Measurements from ENCODE around the gene SERPINF2.
A peak's percentile ranks its signal among the peaks of the same experiment; 100 is the strongest.
"Not testable (repeated sequence)": the region's sequence is repeated elsewhere in the genome, so short reads cannot be mapped to it uniquely, and the experiment has no call there.

Gene SERPINF2

GRCh38 chr17:1735834-1736347 lies 6.8 kb upstream of the SERPINF2 start:
- no peak for TF ChIP-seq CTCF (IDR thresholded peaks at IDR 0.05; ENCODE audit: control insufficient read depth, insufficient read depth, low read depth, low read length, missing control alignments)
- H3K4me3 ChIP-seq (ENCODE audit: control insufficient read depth, low read depth, low read length) = no peak overlapping the region
- DNase-seq (ENCODE audit: low read depth) = no peak

GRCh38 chr17:1736348-1737281 lies 6.1 kb upstream of the SERPINF2 start:
- TF ChIP-seq CTCF (IDR thresholded peaks at IDR 0.05; ENCODE audit: control insufficient read depth, insufficient read depth, low read depth, low read length, missing control alignments) = no peak
- DNase-seq (ENCODE audit: low read depth) = peak; percentile 17
- H3K4me3 ChIP-seq (ENCODE audit: control insufficient read depth, low read depth, low read length) = no peak overlapping the region

GRCh38 chr17:1737531-1738291 lies 5.0 kb upstream of the SERPINF2 start:
- H3K4me3 ChIP-seq (ENCODE audit: control insufficient read depth, low read depth, low read length) = no peak overlapping the region
- no peak for DNase-seq (ENCODE audit: low read depth)
- TF ChIP-seq CTCF (IDR thresholded peaks at IDR 0.05; ENCODE audit: control insufficient read depth, insufficient read depth, low read depth, low read length, missing control alignments) = no peak

GRCh38 chr17:1741899-1742298 lies 772 bp upstream of the SERPINF2 start:
- H3K4me3 ChIP-seq (ENCODE audit: control insufficient read depth, low read depth, low read length); DNase-seq (ENCODE audit: low read depth): not testable (repeated sequence)

- no peak for DNase-seq (ENCODE audit: low read depth)
- no peak overlapping the region for H3K4me3 ChIP-seq (ENCODE audit: control insufficient read depth, low read depth, low read length)
- no peak for TF ChIP-seq CTCF (IDR thresholded peaks at IDR 0.05; ENCODE audit: control insufficient read depth, insufficient read depth, low read depth, low read length, missing control alignments)
These were observed 393 bp downstream of the SERPINF2 start for GRCh38 chr17:1743088-1743439.

GRCh38 chr17:1744551-1745512 lies 2.2 kb downstream of the SERPINF2 start:
- no peak for TF ChIP-seq CTCF (IDR thresholded peaks at IDR 0.05; ENCODE audit: control insufficient read depth, insufficient read depth, low read depth, low read length, missing control alignments)
- no peak for DNase-seq (ENCODE audit: low read depth)
- H3K4me3 ChIP-seq (ENCODE audit: control insufficient read depth, low read depth, low read length) = no peak overlapping the region

Data from AG09309 (cell line).